ENCODE measurements around the gene PRSS21.

The PRSS21 gene

GRCh38 chr16:2777231-2777902, 39.7 kb upstream of the PRSS21 start, which contains the start of gene ELOB (continued):
- TF ChIP-seq ZBTB6 (tag by site-specific recombination; IDR thresholded peaks at IDR 0.05) (no peak), ZBTB7A (tag by site-specific recombination; IDR thresholded peaks at IDR 0.05; ENCODE audit: low read depth) (peak; percentile 94), ZNF426 (tag by site-specific recombination; IDR thresholded peaks at IDR 0.05) (no peak), ZNF350 (tag by site-specific recombination; IDR thresholded peaks at IDR 0.05) (no peak), ZNF624 (tag by site-specific recombination; IDR thresholded peaks at IDR 0.05) (no peak), ZBTB1 (tag by site-specific recombination; IDR thresholded peaks at IDR 0.05) (no peak), SP3 (tag by site-specific recombination; IDR thresholded peaks at IDR 0.05) (peak; percentile 84), ZFP37 (tag by site-specific recombination; IDR thresholded peaks at IDR 0.05) (peak; percentile 87), ZNF18 (tag by site-specific recombination; IDR thresholded peaks at IDR 0.05) (no peak), ZBTB49 (tag by site-specific recombination; IDR thresholded peaks at IDR 0.05; ENCODE audit: low read depth) (no peak), MZF1 (tag by site-specific recombination; IDR thresholded peaks at IDR 0.05; ENCODE audit: borderline replicate concordance) (no peak), ZNF26 (tag by site-specific recombination; IDR thresholded peaks at IDR 0.05) (no peak), ZNF132 (tag by site-specific recombination; IDR thresholded peaks at IDR 0.05; ENCODE audit: borderline replicate concordance) (no peak), MYNN (tag by site-specific recombination; IDR thresholded peaks at IDR 0.05; ENCODE audit: borderline replicate concordance) (no peak), ZNF302 (tag by site-specific recombination; IDR thresholded peaks at IDR 0.05; ENCODE audit: low read depth) (no peak), KLF7 (tag by site-specific recombination; IDR thresholded peaks at IDR 0.05; ENCODE audit: borderline replicate concordance) (peak; percentile 78; the same call in 1 of the 2 replicates), ZBTB26 (tag by site-specific recombination; optimal IDR thresholded peaks at IDR 0.05) (peak; percentile 82), ZNF324 (tag by site-specific recombination; IDR thresholded peaks at IDR 0.05) (peak; percentile 72; the same call in 1 of the 2 replicates), ZNF645 (tag by site-specific recombination; IDR thresholded peaks at IDR 0.05) (no peak), ZNF639 (tag by site-specific recombination; IDR thresholded peaks at IDR 0.05) (no peak; the same call in 1 of the 2 replicates), ZNF175 (tag by site-specific recombination; IDR thresholded peaks at IDR 0.05) (no peak), ZNF391 (tag by site-specific recombination; IDR thresholded peaks at IDR 0.05; ENCODE audit: borderline replicate concordance, low read depth) (peak; percentile 51; the same call in 1 of the 2 replicates), ZNF157 (tag by site-specific recombination; IDR thresholded peaks at IDR 0.05) (no peak), ZNF747 (tag by site-specific recombination; IDR thresholded peaks at IDR 0.05) (no peak), ZNF704 (tag by site-specific recombination; IDR thresholded peaks at IDR 0.05) (no peak), ZNF366 (tag by site-specific recombination; conservative IDR thresholded peaks at IDR 0.05) (no peak), WT1 (tag by site-specific recombination; IDR thresholded peaks at IDR 0.05) (no peak; the same call in 1 of the 2 replicates), ZNF529 (tag by site-specific recombination; IDR thresholded peaks at IDR 0.05; ENCODE audit: insufficient replicate concordance) (no peak)
